Measurements from ENCODE around the gene NFIA. TPM values are rescaled to one million over a fixed set of nuclear protein-coding genes. Genes with fewer than 3 reads are reported as not detected.

NFIA gene
- total RNA-seq, 1 donor from 2014 or later: 66.6 TPM

DNA sequence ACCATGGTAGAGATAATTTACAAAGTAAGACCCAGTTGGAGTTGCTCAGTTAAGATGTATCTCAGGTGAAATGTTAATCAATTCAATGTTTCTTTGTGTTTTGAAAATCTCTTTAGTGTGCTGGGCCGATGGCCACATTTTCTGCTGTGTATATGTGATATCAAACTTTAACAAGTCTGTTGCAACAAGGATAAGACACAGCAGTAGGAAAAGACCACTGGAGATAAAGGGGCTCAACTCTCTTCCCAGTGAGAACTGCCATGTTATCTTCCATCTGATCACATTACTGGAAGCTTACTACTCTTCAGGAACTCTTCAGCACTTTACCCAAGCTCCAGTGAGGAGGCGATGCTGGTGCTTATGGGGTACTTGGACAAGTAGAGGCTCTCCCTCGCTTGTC, 227.7 kb downstream of the NFIA start:
- Histone ChIP-seq H3K27ac (no peak overlapping the region), H3K4me1 (no peaks in the 10 kb centered on the region), H3K4me3 (no peak overlapping the region), H3K27me3 (no peaks in the 10 kb centered on the region), H3K9me3 (no peaks in the 10 kb centered on the region), H3K36me3 (no peaks in the 10 kb centered on the region)
- TF ChIP-seq, protein P1, sequence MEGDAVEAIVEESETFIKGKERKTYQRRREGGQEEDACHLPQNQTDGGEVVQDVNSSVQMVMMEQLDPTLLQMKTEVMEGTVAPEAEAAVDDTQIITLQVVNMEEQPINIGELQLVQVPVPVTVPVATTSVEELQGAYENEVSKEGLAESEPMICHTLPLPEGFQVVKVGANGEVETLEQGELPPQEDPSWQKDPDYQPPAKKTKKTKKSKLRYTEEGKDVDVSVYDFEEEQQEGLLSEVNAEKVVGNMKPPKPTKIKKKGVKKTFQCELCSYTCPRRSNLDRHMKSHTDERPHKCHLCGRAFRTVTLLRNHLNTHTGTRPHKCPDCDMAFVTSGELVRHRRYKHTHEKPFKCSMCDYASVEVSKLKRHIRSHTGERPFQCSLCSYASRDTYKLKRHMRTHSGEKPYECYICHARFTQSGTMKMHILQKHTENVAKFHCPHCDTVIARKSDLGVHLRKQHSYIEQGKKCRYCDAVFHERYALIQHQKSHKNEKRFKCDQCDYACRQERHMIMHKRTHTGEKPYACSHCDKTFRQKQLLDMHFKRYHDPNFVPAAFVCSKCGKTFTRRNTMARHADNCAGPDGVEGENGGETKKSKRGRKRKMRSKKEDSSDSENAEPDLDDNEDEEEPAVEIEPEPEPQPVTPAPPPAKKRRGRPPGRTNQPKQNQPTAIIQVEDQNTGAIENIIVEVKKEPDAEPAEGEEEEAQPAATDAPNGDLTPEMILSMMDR (IDR thresholded peaks at IDR 0.05): no peak
- DNase-seq: no peak
- no peak for ATAC-seq
- intact Hi-C loops (cut with DNase I): no loop called here

- TF ChIP-seq, protein P1 (IDR thresholded peaks at IDR 0.05): no peak
- H3K27ac ChIP-seq: no peak overlapping the region
- no peaks in the 10 kb centered on the region for H3K36me3 ChIP-seq
- no peaks in the 10 kb centered on the region for H3K4me1 ChIP-seq
- DNase-seq (no peak), ATAC-seq (no peak)
- H3K9me3 ChIP-seq: no peaks in the 10 kb centered on the region
- intact Hi-C loops (cut with DNase I): no loop called here
- no peaks in the 10 kb centered on the region for H3K27me3 ChIP-seq
- no peak overlapping the region for H3K4me3 ChIP-seq
Observed at GRCh38 chr1:61310538-61310937, 228.2 kb downstream of the NFIA start.

- TF ChIP-seq, protein P1 (IDR thresholded peaks at IDR 0.05): no peak
- ATAC-seq (no peak), DNase-seq (no peak)
- no peaks in the 10 kb centered on the region for H3K4me1 ChIP-seq
- no peaks in the 10 kb centered on the region for H3K27me3 ChIP-seq
- H3K4me3 ChIP-seq: no peak overlapping the region
- H3K36me3 ChIP-seq: no peaks in the 10 kb centered on the region
- H3K27ac ChIP-seq: no peak overlapping the region
- no peaks in the 10 kb centered on the region for H3K9me3 ChIP-seq
- intact Hi-C loops (cut with DNase I): no loop called here
Observed at GRCh38 chr1:61313906-61314422, 231.6 kb downstream of the NFIA start.

DNA sequence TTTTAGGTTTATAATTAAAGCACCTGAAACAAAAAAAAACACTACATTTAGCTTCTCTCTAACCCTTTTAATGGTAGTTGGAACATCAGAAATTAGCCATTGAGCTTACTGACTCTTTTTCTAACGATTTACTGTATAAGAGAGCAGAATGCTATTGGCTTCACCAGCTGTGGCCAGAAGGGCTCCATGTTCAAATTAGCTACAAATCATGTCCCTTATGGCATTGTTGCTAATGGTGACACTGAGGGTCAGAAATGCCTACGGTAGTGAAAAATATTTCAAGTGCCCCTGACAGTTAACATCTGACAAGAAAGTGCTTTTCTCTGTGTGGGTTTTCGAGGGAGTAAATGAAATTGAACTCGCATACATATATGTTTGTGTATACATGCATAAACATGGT, 232.7 kb downstream of the NFIA start:
- DNase-seq: no peak
- no peak for ATAC-seq
- Histone ChIP-seq H3K27ac (no peak overlapping the region), H3K9me3 (no peaks in the 10 kb centered on the region), H3K4me1 (peaks cover 2% of the 10 kb centered on the region), H3K4me3 (no peak overlapping the region), H3K36me3 (no peaks in the 10 kb centered on the region), H3K27me3 (no peaks in the 10 kb centered on the region)
- intact Hi-C loops (cut with DNase I): no loop called here
- TF ChIP-seq, protein P1 (IDR thresholded peaks at IDR 0.05): no peak

GRCh38 chr1:61316493-61316892, 234.1 kb downstream of the NFIA start:
- Histone ChIP-seq H3K4me3 (no peak overlapping the region), H3K9me3 (no peaks in the 10 kb centered on the region), H3K4me1 (peaks cover 7% of the 10 kb centered on the region), H3K27ac (no peak overlapping the region), H3K27me3 (no peaks in the 10 kb centered on the region), H3K36me3 (no peaks in the 10 kb centered on the region)
- intact Hi-C loops (cut with DNase I): no loop called here
- no peak for DNase-seq
- ATAC-seq: peak; percentile 61
- TF ChIP-seq, protein P1 (IDR thresholded peaks at IDR 0.05): no peak
